ENCODE measurements around the gene USP4. TPM values are rescaled to one million over a fixed set of nuclear protein-coding genes. Genes with fewer than 3 reads are reported as not detected.

The USP4 gene
- total RNA-seq, 1 experiment from 2014 or later, result 31.7 TPM

- ChIA-PET CTCF (no interaction called here), RAD21 (ENCODE audit: low non-redundant PET in 1 of 2, low total read pairs in 2 of 2, uncharacterized antibody in 2 of 2, unreplicated experiment in 2 of 2) (no interaction called here), POLR2A (no interaction called here)
- no peaks in the 10 kb centered on the region for H3K27me3 ChIP-seq (ENCODE audit: insufficient read depth, low read length)
- no TSS peak for BruUV-seq (replicated peaks)
- no peak for DNase-seq (ENCODE audit: low read depth, low spot score)
- TF ChIP-seq REST (IDR thresholded peaks at IDR 0.05; ENCODE audit: low read depth), result no peak
- no peak for TF ChIP-seq ZFX (IDR thresholded peaks at IDR 0.05)
- intact Hi-C loops (cut with micrococcal nuclease), result no loop called here
- H3K9me2 ChIP-seq (ENCODE audit: insufficient read depth), result no peaks in the 10 kb centered on the region
- no peak for ATAC-seq
- H3K4me1 ChIP-seq (ENCODE audit: control insufficient read depth in 1 of 2, insufficient read depth in 2 of 2, low read length in 2 of 2), result peaks cover 0 to 12% of the 10 kb centered on the region in 2 experiments; a peak in 1 of 4 replicates
- H2AFZ ChIP-seq (ENCODE audit: low read depth, low read length, poor library complexity, severe bottlenecking), result no peak overlapping the region
- H3K9me3 ChIP-seq (ENCODE audit: control insufficient read depth in 1 of 2, insufficient read depth in 1 of 2, low read depth in 1 of 2, low read length in 2 of 2), result no peaks in the 10 kb centered on the region
- no peak overlapping the region for H3K9ac ChIP-seq (ENCODE audit: low read length)
- no peak overlapping the region for H3K4me2 ChIP-seq (ENCODE audit: low read length)
- no peak overlapping the region for H3K4me3 ChIP-seq (replicated peaks in 1 of 2; ENCODE audit: low read depth in 1 of 2, low read length in 2 of 2)
- no peaks in the 10 kb centered on the region; a peak in 1 of 4 replicates for H3K36me3 ChIP-seq (ENCODE audit: control insufficient read depth in 1 of 2, insufficient read depth in 2 of 2, low read length in 2 of 2)
- H3K79me2 ChIP-seq (ENCODE audit: insufficient read depth, low read length), result peaks cover 99% of the 10 kb centered on the region
- H3K27ac ChIP-seq (ENCODE audit: low read depth, low read length), result no peak overlapping the region
- H4K20me1 ChIP-seq (ENCODE audit: insufficient read depth), result peaks cover 29% of the 10 kb centered on the region; the same call in 1 of the 2 replicates
These were observed 46.4 kb upstream of the USP4 start for GRCh38 chr3:49386056-49386756.

GRCh38 chr3:49385617-49386016 lies 45.8 kb upstream of the USP4 start:
- ChIA-PET RAD21 (ENCODE audit: low non-redundant PET in 1 of 2, low total read pairs in 2 of 2, uncharacterized antibody in 2 of 2, unreplicated experiment in 2 of 2) (no interaction called here), CTCF (no interaction called here), POLR2A (no interaction called here)
- Histone ChIP-seq H2AFZ (ENCODE audit: low read depth, low read length, poor library complexity, severe bottlenecking) (no peak overlapping the region), H3K36me3 (ENCODE audit: control insufficient read depth in 1 of 2, insufficient read depth in 2 of 2, low read length in 2 of 2) (no peaks in the 10 kb centered on the region; a peak in 1 of 4 replicates), H3K4me2 (ENCODE audit: low read length) (no peak overlapping the region), H3K4me3 (replicated peaks in 1 of 2; ENCODE audit: low read depth in 1 of 2, low read length in 2 of 2) (no peak overlapping the region), H3K79me2 (ENCODE audit: insufficient read depth, low read length) (peaks cover 99% of the 10 kb centered on the region), H3K9me2 (ENCODE audit: insufficient read depth) (no peaks in the 10 kb centered on the region), H3K4me1 (ENCODE audit: control insufficient read depth in 1 of 2, insufficient read depth in 2 of 2, low read length in 2 of 2) (peaks cover 0 to 16% of the 10 kb centered on the region in 2 experiments; a peak in 2 of 4 replicates), H3K9ac (ENCODE audit: low read length) (no peak overlapping the region), H3K27me3 (ENCODE audit: insufficient read depth, low read length) (no peaks in the 10 kb centered on the region), H3K9me3 (ENCODE audit: control insufficient read depth in 1 of 2, insufficient read depth in 1 of 2, low read depth in 1 of 2, low read length in 2 of 2) (no peaks in the 10 kb centered on the region), H3K27ac (ENCODE audit: low read depth, low read length) (no peak overlapping the region), H4K20me1 (ENCODE audit: insufficient read depth) (peaks cover 29% of the 10 kb centered on the region; the same call in 1 of the 2 replicates)
- intact Hi-C loops (cut with micrococcal nuclease), result no loop called here
- no TSS peak for BruUV-seq (replicated peaks)
- ATAC-seq (no peak), DNase-seq (ENCODE audit: low read depth, low spot score) (no peak)
- no peak for TF ChIP-seq ELF1 (IDR thresholded peaks at IDR 0.05; ENCODE audit: borderline replicate concordance, low read depth)
- no peak for TF ChIP-seq EZH2 (IDR thresholded peaks at IDR 0.05)
- TF ChIP-seq POLR2AphosphoS5 (IDR thresholded peaks at IDR 0.05; ENCODE audit: low read depth, low read length), result no peak
- TF ChIP-seq YY1 (IDR thresholded peaks at IDR 0.05; ENCODE audit: extremely low read depth, insufficient replicate concordance, low read depth, low read length), result no peak
- no peak for TF ChIP-seq REST (IDR thresholded peaks at IDR 0.05; ENCODE audit: low read depth)
- no peak for TF ChIP-seq SP1 (IDR thresholded peaks at IDR 0.05; ENCODE audit: low read depth)
- no peak for TF ChIP-seq POLR2A (IDR thresholded peaks at IDR 0.05; ENCODE audit: borderline replicate concordance, extremely low read depth, insufficient read depth, insufficient read length)
- TF ChIP-seq ZFX (IDR thresholded peaks at IDR 0.05), result no peak
- no peak for TF ChIP-seq RAD21 (IDR thresholded peaks at IDR 0.05; ENCODE audit: low read depth)
- TF ChIP-seq CBX3 (IDR thresholded peaks at IDR 0.05; ENCODE audit: low read depth), result no peak
